Left renal cortex interstitium (tissue), 4 donors: ENCODE measurements around the gene FERMT3. TPM values are rescaled to one million over a fixed set of nuclear protein-coding genes. Genes with fewer than 3 reads are reported as not detected.
"Not testable (repeated sequence)": the region's sequence is repeated elsewhere in the genome, so short reads cannot be mapped to it uniquely, and the experiment has no call there.

Experiments used
- DNase-seq, 4 donors: peaks; one replicate each; pipeline ENCODE4 v3.0.0-alpha.2; 2013; ENCODE audit warnings: low read depth in 4 of 4, low spot score in 2 of 4, missing footprints in 1 of 4
- polyA plus RNA-seq, 4 donors: library from polyadenylated mRNA; unstranded; fragments of 120-200 nt; gene quantifications; one replicate each; pipeline ENCODE4 v1.2.1, GENCODE V29; 2013; ENCODE audit not compliant: insufficient read length in 4 of 4

Gene FERMT3
- 1 to 10 TPM; 4.4 to 8.1 (median 4.9) TPM for polyA plus RNA-seq

DNA sequence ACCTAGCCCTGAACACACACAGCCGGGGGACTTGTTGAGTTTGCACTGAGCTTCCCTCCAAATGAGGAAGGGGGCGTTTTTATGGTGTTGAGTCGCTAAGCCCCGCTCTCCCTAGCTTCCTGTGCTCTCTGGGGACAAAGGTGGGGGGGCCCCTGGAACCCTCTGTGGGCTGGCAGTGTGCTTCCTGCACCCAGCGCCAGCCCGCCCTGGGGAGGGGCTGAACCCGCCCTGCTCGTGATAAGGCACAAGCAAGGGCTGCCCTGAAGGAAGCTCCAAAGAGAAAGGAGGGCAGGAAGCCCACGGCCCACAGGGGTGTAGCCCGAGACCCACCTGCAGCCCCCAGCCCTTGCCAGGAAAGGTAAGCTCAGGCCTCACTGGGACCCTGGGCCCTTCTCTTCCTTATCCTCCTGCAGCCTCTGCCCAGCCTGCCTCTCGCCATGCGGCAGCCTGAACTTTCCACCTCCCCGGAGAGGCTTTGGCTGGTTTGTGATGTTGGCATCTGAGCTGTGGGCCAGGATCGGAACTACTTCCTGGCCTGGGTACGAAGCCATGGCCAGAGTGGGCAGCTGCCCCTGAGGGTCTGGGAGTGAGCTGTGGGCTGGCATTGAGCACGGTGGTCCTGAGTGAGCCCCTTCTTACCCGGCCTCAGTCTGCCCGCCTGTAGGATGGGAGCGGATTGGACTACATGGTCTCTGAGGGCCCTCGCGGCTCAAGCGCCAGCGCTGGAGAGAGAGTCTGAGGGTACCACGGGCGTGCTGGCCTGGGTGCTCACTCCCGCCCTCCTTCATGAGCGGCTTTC is at the start of gene FERMT3:
FERMT3 (plus strand) TSS at position 265 of the 799 bp plus-strand sequence. CDS start 644 bp downstream, outside the sequence.
- DNase-seq, result no peak

DNA sequence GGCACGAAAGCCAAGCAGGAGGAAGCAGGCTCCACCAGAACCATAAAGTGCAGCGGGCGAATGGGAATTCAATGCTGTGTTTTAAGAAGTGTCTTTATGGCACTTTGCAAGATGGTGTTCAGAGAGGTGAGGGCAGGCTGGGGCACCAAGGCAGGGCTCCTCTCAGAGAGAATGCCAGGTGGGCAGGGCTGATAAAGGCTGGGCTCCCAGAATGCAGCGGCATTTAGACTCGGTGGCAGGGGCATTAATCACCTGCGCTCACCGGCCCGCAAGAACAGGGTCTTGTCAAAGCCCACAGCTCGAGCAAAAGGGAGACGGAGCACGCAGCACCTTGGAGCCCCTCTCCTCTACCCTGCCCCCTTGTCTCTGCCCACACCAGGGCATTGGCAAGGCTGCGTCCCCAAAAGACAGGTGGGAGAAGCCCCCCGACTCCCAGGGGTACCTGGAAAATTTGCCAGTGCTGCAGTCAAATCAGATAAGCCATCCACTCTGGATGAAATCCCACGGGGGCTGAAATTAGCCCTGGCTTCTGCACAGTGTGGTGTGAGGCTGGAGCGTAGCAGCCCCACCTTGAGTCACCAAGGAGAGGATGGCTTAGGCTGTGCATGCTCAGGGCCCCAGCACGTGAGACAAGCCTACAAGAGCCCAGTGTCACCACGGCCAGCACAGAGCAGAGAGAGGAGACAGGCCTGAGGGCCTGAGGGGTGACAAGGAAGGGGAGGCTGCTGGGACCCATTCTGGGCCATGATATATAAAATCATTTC is 48.7 kb upstream of the FERMT3 start:
- DNase-seq, result no peak

DNA sequence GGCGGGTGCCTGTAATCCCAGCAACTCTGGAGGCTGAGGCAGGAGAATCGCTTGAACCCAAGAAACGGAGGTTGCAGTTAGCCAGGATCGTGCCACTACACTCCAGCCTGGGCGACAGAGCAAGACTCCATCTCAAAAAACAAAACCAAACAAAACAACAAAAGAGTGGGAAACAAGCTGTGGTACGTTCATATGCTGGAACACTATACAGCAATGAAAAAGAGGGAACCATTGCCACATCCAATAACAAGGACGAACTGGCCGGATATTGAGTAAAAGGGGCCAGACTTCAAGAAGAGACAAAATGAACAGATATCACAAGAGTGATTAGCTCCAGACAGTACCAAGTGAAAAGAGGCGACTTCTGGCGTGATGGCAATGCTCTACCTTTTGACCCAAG is 45.5 kb upstream of the FERMT3 start:
- DNase-seq, result no peak

DNA sequence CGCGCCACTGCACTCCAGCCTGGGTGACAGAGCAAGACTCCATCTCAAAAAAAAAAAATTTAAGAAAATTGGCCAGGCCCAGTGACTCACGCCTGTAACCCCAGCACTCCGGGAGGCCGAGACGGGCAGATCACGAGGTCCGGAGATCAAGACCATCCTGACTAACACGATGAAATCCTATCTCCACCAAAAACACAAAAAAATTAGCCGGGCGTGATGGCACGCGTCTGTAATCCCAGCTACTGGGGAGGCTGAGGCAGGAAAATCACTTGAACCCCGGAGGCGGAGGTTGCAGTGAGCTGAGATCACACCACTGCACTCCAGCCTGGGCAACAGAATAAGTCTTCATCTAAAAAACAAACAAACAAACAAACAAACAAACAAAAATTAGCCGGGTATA is 43.8 kb upstream of the FERMT3 start:
- not testable (repeated sequence) for DNase-seq

DNA sequence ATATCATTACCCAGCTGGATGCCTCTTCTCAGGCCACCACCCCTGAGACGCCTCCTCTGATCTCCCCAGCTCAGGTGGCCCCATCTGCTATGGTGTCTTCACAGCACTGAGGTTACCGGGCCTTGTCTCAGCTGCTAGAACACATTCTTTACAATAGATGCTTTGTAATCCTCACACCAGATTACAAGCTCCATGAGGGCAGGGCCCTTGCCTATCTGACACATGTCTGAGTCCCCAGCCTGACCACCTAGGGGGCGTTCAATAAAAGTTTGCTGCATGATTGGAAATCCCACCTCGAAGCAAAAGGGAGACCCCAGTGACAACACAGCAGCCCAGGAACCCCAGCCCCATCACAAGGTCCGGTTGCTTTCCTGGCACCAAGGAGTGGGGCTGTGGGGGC is 42.6 kb upstream of the FERMT3 start:
- no peak for DNase-seq

DNA sequence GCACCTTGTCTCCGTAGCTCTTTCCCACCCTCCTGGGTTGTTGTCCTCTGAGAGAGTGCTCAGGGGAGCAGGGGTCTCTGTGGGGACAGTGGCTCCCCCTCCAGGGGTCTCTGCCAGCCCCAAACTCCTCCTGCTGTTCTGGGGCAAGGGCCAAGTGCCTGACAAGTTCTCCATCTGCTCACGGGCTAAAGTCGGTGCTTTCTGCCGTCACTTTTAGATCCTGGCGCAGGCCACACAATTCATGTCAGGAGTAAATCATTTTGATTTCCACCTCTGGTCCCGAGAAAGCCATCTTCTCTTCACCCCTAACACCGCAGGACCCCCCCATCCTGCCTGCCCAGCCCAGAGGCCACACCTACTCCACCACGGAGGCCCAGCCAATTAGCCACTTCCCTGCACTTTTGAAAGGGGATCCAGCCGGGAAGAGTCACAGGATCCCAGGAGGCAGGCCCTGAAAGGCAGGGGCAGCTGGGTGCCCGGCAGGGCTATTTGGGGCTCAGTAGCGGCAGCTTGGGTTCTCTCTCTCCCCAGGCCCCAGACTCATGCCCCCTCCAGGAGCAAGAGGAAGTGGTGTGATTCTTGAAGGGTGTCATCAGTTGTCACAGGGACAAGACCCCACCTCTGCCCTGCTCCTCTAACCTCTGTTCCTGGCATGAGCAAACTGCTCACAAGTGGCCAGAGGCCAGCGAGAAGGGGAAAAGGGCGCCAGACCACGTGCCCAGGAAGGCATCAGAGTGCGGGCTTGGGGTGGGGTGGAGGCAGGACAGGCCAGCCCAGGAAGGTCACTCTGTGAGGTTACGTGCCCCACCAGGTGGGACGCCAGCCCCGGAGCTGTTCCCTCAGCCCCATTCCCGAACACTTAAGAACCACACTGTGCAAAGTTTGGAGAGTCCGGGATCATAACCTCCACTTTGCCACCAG is 41.9 kb upstream of the FERMT3 start:
- DNase-seq, result no peak

DNA sequence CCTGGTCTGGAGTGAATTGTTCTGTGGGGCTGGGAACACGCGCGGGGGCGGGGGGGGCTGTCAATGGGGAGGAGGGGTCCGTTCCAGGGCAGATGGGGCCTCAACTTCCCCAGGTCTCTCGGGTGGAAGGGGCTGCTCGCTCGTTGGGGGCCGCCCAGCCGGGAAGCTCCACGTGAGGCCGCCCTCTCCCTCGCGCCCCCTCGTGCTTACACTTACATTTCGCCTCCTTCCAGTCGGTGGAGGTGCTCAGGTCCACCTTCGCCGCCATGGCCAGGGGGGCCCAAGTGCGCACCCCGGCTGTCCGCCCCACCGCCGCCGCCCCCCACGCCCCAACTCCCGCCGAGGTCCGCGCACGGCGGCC is 41.1 kb upstream of the FERMT3 start:
- no peak for DNase-seq

DNA sequence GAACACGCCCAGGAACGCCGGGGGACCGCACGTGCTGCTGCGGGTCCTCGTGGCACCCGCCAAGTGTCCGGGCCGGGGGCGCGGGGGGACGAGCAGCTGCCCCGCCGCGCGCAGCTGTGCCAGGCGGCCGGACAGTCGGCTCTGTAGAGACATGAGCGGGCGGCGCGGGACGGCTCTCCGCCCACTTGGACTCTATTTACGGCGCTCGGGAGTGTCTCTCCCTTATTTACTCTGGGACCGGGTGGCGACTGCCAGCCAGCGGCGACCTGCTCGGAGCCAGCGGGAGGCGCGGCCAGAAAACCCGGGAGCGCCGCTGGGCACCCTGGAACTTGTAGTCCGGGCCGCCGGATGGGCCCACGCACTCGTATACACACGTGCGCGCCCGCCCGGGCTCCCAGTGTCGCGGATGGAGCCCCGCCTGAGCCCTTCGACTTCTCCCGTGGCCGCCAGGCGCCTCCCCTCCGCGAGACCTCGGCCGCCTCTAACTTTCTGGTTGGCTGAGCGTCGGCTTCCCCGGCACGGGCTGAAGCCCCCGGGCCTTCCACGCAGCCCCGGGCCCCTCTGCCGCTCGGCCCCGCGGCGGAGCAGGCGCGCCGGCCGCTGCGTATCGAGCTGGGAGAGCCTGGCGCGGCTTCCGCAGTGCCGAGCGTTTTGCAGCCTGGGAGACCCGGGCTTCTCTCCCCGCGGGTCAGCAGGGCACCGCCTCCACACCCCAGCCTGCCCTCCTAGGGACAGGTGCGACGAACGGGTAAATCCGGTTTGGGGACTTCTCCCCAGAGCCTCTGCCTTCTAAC is 40.5 kb upstream of the FERMT3 start, which contains the start of gene MACROD1:
MACROD1 (minus strand) TSS at position 272 of the 794 bp plus-strand sequence; CDS start at position 153, 119 bp downstream.
- no peak for DNase-seq

DNA sequence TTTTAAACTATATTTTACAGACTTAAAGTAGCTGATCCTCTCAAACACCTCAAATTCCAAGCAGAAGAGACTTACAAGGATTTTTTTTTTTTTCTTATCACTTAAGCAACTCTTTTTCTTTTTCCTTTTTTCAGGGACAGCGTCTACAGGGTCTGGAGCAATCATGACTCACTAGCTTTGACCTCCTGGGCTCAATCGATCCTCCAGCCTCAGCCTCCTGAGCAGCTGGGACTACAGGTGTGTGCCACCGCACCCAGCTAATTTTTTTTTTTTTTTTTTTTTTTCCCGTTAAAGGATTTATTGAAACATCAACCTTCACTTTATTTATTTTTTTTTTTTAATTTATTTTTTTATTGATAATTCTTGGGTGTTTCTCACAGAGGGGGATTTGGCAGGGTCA is 36.1 kb upstream of the FERMT3 start:
- DNase-seq, result no peak

DNA sequence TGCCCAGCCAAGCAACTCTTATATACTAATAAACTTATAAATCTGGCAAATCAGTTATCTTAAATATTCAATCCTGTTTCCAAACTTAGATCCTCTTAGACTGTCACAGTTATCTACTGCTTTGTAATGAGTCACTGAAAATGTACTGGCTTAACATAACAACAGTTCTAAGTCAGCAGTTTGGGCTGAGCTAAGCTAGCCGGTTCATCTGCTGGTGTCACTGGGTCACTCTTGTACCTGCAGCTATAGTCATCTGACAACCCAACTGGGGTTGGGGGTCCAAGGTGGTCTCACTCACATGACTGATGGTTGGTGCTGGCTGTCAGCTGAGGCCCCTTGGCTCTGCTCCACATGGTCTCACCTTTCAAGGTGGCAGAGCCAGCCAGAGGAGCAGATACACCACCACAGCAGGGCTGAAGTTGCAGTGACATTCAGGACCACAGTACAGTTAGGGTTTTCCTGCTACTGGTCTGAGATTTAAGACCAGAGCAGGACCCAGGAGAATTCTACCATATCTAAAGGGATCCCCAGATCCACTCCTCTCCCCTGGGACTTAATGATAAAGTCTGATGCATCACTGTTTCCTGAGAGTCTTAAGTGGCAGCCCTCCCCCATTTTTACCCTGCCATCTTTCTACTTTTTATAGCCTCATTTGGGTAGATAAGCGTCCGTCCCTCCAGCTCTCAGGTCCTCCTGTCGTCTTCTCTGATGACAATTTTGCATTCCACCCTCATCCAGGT is 32.7 kb upstream of the FERMT3 start:
- no peak for DNase-seq

DNA sequence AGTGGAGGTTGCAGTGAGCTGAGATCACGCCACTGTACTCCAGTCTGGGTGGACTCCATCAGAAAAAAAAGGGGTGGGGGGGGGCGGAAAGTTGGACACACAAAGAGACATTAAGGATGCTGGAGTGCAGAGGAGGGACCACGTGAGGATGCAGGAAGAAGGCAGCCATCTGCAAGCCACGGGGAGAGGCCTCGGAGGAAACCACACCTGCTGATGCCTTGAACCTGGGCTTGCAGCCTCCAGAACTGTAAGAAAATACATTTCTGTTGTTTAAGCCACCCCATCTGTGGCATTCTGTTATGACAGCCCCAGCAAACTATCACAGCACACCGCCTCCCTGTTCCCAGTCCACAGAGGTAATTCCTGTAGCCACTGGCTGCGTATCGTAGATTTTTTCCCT is 29.8 kb upstream of the FERMT3 start:
- DNase-seq, result no peak

DNA sequence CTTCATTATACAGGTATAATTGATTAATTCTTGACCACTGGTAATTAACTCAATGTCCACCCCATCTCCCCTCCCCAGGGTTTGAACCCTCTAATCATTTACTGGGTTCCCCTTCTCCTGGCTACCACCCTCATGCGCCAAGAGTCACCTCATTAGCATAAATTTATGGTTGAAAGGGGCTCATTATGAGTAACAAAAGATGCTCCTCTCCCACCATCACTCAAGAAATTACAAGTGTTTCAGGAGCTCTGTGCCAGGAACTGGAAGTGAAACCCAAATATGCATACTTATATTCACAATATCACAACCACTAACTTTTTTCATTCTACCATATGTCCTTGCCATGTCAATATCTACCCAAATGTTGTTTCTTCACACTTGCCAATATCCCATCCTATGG is 28.3 kb upstream of the FERMT3 start:
- DNase-seq, result no peak

DNA sequence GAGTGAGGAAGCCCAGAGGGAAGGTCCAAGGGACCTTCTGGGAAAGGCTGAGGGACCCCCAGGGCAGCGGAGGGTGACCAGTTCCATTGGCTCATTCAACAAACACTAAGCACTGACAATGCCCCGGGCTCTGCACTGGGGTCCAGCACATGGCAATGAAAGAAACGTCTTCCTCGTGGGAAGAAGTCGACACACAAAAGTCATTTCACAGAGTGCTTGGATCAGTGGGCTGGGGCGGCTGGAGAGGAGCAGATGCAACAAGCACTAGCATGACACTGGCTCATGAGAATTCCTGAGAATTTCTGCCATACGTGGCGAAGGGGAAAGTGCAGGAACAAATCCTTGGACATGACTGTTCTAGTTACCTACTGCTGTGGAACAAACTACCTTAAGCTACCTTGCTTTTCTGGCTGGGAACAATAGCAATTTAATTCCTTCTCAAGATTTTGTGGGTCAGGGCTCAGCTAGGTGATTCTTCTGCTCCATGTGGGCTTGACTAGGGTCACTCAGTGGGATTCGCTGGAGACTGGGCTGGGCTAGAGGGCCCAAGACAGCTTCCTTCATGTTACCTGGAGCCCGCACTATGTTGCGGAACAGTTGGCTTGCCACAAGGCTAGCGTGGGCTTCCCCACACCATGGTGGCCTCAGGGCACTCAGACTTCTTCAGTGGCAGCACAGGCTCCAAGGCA is 27.4 kb upstream of the FERMT3 start:
- no peak for DNase-seq

DNA sequence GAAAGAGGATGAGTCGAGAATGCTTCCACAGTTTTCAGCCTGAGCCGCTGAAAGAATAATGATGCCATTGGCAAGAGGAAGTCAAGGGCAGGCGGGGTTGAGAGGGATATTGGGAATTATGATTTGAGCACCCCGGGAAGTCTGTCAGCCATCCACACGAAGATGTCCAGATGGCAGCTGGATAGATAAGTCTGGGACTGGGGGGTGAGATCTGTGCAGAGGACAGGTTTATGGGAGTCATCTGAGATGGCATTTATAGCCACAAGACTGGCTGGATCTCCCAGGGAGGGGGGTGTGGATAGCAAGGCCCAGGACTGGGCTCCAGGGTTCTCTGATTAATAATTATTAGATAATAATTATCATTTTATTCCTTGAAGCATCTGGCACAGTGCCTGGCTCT is 25.6 kb upstream of the FERMT3 start:
- no peak for DNase-seq

DNA sequence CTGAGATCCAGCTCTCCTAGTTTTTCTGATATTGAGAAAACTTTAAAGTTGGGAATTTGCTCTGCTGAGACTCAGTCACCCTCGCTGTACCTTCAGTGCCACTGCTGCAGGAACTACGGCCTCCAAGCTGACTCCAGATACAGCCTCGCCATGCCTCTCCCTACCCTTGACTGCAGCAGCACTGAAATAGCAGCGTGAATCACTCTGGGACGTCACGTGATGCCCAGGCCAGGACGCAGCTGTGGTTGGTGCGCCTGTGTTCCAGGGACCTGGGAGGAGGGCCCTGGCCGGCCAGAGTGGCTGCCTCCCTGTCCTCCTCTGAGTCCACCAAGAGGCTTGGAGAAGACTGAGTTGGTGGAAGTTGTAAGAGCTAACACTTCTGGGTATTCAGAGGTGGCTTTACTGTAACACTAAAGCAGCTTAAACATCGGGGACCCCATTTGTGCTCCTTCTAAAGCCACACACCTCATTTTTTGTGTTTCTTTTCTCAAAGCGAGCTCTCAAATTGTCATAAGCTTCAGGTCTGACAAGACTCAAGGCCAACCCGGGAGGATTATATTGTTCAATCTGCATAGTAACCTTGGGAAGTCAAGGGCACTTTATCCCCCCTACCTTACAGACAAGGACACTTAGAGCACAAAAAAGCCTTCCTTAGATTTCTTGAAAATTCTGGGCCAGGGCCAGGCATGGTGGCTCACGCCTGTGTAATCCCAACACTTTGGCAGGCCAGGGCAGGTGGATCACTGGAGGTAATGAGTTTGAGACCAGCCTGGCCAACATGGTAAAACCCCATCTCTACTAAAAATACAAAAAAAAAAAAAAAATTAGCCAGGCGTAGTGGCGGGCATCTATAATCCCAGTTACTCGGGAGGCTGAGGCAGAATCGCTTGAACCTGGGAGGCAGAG is 24.8 kb upstream of the FERMT3 start:
- DNase-seq, result peak in 1 of 4 donors; percentile 66

DNA sequence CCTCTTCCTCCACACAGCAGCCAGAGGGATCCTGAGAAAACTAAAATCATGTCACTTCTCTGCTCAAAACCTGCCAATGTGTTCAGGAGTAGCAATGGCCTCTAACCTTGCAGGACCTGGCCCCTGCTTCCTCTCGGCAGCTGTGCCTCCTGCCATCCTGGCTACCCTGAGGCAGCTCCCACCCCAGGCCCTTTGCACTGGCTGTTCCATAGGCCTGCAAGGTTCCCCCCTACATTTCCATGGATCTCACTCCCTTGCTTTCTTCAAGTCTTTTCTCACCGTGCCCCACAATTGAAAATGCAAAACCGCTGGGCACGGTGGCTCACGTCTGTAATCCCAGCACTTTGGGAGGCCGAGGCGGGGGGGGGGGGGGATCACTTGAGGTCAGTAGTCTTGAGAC is 22.6 kb upstream of the FERMT3 start:
- no peak for DNase-seq

DNA sequence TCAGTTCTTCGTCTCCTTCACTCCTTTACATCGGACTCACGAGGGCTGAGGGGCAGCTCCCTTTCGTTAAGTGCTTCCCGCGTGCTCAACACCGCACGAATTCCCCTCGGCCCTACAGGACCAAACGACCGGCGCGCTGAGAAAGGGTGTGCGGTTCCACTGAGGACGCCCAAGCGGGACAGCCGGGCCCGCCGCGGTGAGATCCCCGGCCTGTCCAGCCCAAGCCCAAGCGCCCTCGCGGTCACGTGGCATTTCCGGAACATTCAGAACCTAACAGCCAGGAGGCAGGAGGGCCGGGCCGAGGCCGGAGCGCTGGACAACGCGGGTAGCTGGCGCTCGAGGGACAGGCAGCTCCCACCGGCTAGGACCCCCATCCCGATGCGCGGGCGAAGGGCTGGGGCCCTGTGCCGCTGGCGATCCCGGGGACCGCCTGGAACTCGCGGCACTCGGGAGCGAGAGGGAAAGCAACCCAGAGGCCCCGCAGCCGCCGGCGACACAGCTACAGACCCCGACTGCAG is 21.3 kb upstream of the FERMT3 start:
- DNase-seq, result peak in 2 of 4 donors; percentile 66 to 75
